GM19035 (cell line): ENCODE measurements around the gene DAZ2.
"Not testable (repeated sequence)": the region's sequence is repeated elsewhere in the genome, so short reads cannot be mapped to it uniquely, and the experiment has no call there.

Experiments
- ATAC-seq: cut with Tn5 transposase; IDR thresholded peaks from one replicate; pipeline ENCODE4 v1.9.1; 2021; ENCODE audit not compliant: unreplicated experiment

The DAZ2 gene, protein sequence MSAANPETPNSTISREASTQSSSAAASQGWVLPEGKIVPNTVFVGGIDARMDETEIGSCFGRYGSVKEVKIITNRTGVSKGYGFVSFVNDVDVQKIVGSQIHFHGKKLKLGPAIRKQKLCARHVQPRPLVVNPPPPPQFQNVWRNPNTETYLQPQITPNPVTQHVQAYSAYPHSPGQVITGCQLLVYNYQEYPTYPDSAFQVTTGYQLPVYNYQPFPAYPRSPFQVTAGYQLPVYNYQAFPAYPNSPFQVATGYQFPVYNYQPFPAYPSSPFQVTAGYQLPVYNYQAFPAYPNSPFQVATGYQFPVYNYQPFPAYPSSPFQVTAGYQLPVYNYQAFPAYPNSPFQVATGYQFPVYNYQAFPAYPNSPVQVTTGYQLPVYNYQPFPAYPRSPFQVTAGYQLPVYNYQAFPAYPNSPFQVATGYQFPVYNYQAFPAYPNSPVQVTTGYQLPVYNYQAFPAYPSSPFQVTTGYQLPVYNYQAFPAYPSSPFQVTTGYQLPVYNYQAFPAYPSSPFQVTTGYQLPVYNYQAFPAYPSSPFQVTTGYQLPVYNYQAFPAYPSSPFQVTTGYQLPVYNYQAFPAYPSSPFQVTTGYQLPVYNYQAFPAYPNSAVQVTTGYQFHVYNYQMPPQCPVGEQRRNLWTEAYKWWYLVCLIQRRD

DNA sequence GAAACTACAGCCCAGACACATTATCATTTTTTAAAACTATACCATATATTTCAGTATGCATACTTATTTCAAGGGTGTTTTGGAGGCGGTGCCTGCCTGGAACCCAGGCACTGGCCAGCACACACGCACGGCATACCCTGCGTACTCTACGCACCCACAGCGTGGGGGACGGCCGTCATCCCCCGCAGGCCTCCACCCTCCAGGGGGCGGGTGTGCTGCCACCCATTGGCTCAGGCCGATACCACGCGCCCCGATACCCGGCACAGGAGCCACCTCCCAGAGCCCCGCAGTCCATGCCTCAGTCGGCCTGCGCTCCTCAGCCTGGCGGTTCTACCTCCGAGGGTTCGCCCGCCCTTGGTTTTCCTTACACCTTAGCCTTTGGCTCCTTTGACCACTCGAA lies at the start of gene DAZ2:
Gene DAZ2, plus strand, starts transcription at position 301 of the 400 bp plus-strand sequence. CDS start 208 bp downstream, outside the sequence.
- not testable (repeated sequence) for ATAC-seq

DNA sequence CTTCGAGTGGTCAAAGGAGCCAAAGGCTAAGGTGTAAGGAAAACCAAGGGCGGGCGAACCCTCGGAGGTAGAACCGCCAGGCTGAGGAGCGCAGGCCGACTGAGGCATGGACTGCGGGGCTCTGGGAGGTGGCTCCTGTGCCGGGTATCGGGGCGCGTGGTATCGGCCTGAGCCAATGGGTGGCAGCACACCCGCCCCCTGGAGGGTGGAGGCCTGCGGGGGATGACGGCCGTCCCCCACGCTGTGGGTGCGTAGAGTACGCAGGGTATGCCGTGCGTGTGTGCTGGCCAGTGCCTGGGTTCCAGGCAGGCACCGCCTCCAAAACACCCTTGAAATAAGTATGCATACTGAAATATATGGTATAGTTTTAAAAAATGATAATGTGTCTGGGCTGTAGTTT lies 20.4 kb upstream of the DAZ2 start, which contains the start of gene DAZ1:
Gene DAZ1, minus strand, starts transcription at position 101 of the 400 bp plus-strand sequence. CDS start 208 bp downstream, outside the sequence.
- not testable (repeated sequence) for ATAC-seq

DNA sequence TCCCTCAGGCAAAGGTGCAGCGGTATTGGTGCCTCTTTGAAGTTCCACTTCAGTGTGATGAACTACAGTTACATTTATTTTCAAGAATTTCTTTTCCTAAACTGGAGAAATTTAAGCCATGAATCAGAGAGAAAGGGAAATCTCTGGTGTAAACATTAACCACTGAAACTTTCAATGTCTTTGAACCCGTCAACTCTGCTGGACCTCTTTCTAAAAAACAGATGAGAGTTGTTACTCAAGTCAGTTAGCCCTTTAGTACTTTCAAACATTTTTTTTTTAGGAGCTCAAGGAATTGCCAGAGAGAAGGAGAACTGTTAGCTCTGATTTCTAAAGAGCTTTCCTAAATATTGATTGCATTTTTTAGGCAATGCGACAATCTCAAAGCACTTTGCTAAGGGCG lies 11.9 kb upstream of the DAZ2 start:
- not testable (repeated sequence) for ATAC-seq

DNA sequence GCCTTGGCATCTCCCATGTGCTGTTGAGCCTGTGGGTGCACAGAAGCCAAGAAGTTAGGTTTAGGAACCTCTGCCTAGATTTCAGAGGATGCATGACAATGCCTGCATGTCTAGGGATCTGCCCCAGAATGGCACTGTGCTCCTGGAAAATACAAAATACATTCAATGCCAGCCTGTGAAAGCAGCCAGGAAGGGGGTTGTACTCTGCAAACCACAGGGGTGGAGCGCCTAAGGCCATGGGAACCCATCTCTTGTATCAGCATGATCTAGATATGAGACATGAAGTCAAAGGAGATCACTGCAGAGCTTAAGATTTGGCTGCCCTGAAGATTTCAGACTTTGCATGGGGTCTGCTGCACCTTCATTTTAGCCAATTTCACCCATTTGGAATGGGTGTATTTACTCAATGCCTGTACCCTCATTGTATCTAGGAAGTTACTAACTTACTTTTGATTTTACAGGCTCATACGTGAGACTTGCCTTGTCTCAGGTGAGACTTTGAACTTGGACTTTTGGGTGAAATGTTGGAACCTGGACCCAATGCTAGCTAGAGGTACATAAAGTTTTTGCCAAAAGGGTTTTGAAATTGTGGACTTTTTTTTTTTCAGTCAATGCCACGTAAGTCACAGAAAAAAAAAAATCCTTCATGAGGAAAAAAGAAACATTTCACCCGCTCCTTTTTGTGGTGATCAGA lies 9.4 kb upstream of the DAZ2 start:
- ATAC-seq = not testable (repeated sequence)

DNA sequence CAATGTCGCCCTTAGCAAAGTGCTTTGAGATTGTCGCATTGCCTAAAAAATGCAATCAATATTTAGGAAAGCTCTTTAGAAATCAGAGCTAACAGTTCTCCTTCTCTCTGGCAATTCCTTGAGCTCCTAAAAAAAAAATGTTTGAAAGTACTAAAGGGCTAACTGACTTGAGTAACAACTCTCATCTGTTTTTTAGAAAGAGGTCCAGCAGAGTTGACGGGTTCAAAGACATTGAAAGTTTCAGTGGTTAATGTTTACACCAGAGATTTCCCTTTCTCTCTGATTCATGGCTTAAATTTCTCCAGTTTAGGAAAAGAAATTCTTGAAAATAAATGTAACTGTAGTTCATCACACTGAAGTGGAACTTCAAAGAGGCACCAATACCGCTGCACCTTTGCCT lies 8.7 kb upstream of the DAZ2 start:
- not testable (repeated sequence) for ATAC-seq
